CD14-positive monocyte (primary cell): ENCODE results near the gene NXNL1. TPM values are rescaled to one million over a fixed set of nuclear protein-coding genes. Genes with fewer than 3 reads are reported as not detected.

Experiments used
- DNase-seq, 3 donors: peaks; one replicate each; pipeline ENCODE4 v3.0.0-alpha.2; 2011 to 2022
- H2AFZ ChIP-seq: 2 replicates; pipeline ENCODE4 v1.6.0; 2012; ENCODE audit warnings: mild to moderate bottlenecking, low read depth, low read length, inconsistent platforms; ENCODE audit not compliant: insufficient read depth, poor library complexity, severe bottlenecking
- H3K27ac ChIP-seq, 2 donors: 1 replicate in 1 of 2; 2 replicates in 1 of 2; pipeline ENCODE4 v1.5.1; 2012 to 2013; ENCODE audit warnings: low read length in 2 of 2, control low read depth in 1 of 2, inconsistent platforms in 1 of 2, low read depth in 1 of 2, mild to moderate bottlenecking in 1 of 2
- H3K27me3 ChIP-seq, 2 donors: one replicate each; pipeline versions ENCODE4 v1.6.0 to v1.6.1; 2011 to 2013; ENCODE audit warnings: low read length in 2 of 2; ENCODE audit not compliant: control insufficient read depth in 2 of 2, insufficient read depth in 2 of 2
- H3K36me3 ChIP-seq, 2 donors: replicated peaks in 1 of 2; 1 replicate in 1 of 2; 2 replicates in 1 of 2; pipeline versions ENCODE4 v1.5.1 to v1.6.1; 2012 to 2013; ENCODE audit warnings: low read length in 2 of 2, control low read depth in 1 of 2, inconsistent platforms in 1 of 2, mild to moderate bottlenecking in 1 of 2; ENCODE audit not compliant: insufficient read depth in 2 of 2, control insufficient read depth in 1 of 2
- H3K4me1 ChIP-seq, 2 donors: 1 replicate in 1 of 2; 2 replicates in 1 of 2; pipeline versions ENCODE4 v1.5.1 to v1.6.1; 2012 to 2013; ENCODE audit warnings: low read length in 2 of 2, control low read depth in 1 of 2, inconsistent platforms in 1 of 2, mild to moderate bottlenecking in 1 of 2, moderate library complexity in 1 of 2; ENCODE audit not compliant: insufficient read depth in 2 of 2, control insufficient read depth in 1 of 2
- H3K4me2 ChIP-seq: replicated peaks from 2 replicates; pipeline ENCODE3; 2012; ENCODE audit warnings: low read length, moderate library complexity, mild to moderate bottlenecking; ENCODE audit not compliant: poor library complexity, severe bottlenecking; ENCODE audit errors: extremely low read depth
- H3K4me3 ChIP-seq, 3 experiments: fragments of 200-600 bp in 1 of 3; sonication (generic) in 1 of 3; replicated peaks in 1 of 3; 1 replicate in 2 of 3; 2 replicates in 1 of 3; pipeline ENCODE4 v1.5.1; 2011 to 2013; ENCODE audit warnings: low read length in 3 of 3, mild to moderate bottlenecking in 3 of 3, control low read depth in 2 of 3, low read depth in 2 of 3, inconsistent platforms in 1 of 3, moderate library complexity in 1 of 3
- H3K79me2 ChIP-seq: 2 replicates; pipeline ENCODE4 v1.6.0; 2012; ENCODE audit warnings: mild to moderate bottlenecking, control low read depth, inconsistent platforms, low read length, moderate library complexity; ENCODE audit not compliant: insufficient read depth
- H3K9ac ChIP-seq: 2 replicates; pipeline ENCODE4 v1.6.0; 2017; ENCODE audit warnings: low read length, mild to moderate bottlenecking; ENCODE audit not compliant: insufficient read depth, poor library complexity, severe bottlenecking
- H3K9me3 ChIP-seq, 2 donors: replicated peaks in 1 of 2; 1 replicate in 1 of 2; 2 replicates in 1 of 2; pipeline versions ENCODE4 v1.5.1 to v1.6.1; 2012 to 2013; ENCODE audit warnings: low read length in 2 of 2, control low read depth in 1 of 2; ENCODE audit not compliant: control insufficient read depth in 1 of 2, insufficient read depth in 1 of 2
- H4K20me1 ChIP-seq: 2 replicates; pipeline ENCODE4 v1.6.0; 2012; ENCODE audit warnings: mild to moderate bottlenecking, low read length, control low read depth, moderate library complexity; ENCODE audit not compliant: insufficient read depth
- H3K27ac Mint-ChIP-seq, 7 donors: one replicate each; pipeline ENCODE4 v1.8.0; 2020; ENCODE audit warnings: mild to moderate bottlenecking in 7 of 7, mixed read lengths in 7 of 7, moderate library complexity in 6 of 7, inconsistent platforms in 2 of 7
- H3K27me3 Mint-ChIP-seq, 3 donors: one replicate each; pipeline ENCODE4 v1.8.0; 2021 to 2022; ENCODE audit warnings: low read depth in 3 of 3, mild to moderate bottlenecking in 3 of 3, mixed read lengths in 3 of 3, moderate library complexity in 3 of 3, inconsistent platforms in 1 of 3
- H3K36me3 Mint-ChIP-seq, 2 donors: one replicate each; pipeline ENCODE4 v1.8.0; 2020; ENCODE audit warnings: mixed read lengths in 2 of 2, inconsistent platforms in 1 of 2, mild to moderate bottlenecking in 1 of 2
- H3K4me1 Mint-ChIP-seq: one replicate; pipeline ENCODE4 v1.8.0; 2020; ENCODE audit warnings: mild to moderate bottlenecking, mixed read lengths
- H3K4me3 Mint-ChIP-seq, 2 donors: one replicate each; pipeline ENCODE4 v1.8.0; 2020; ENCODE audit warnings: mild to moderate bottlenecking in 2 of 2, mixed read lengths in 2 of 2, moderate library complexity in 1 of 2
- H3K9me3 Mint-ChIP-seq, 7 donors: one replicate each; pipeline ENCODE4 v1.8.0; 2020 to 2022; ENCODE audit warnings: mixed read lengths in 7 of 7, mild to moderate bottlenecking in 6 of 7, moderate library complexity in 6 of 7, inconsistent platforms in 2 of 7
- WGBS: methylation state at CpG from one replicate; pipeline ENCODE4 v1.1.5; 2013; ENCODE audit warnings: missing lambda C conversion rate; ENCODE audit not compliant: insufficient coverage; 5-methylcytosine and 5-hydroxymethylcytosine counted together
- intact Hi-C, 2 donors: fragments of 100-400 bp; cut with micrococcal nuclease; formaldehyde crosslinking; loops; one replicate each; pipeline versions ENCODE4 v1.15.0 to v1.15.1; 2023
- polyA plus RNA-seq, 3 donors: library from polyadenylated mRNA; depleted of rRNA in 1 of 3; unstranded in 2 of 3; stranded (reverse) in 1 of 3; fragments of 300-500 nt in 2 of 3; fragments of >200 nt in 1 of 3; fragmentation: Illumina TruSeq in 2 of 3; gene quantifications; 1 replicate in 2 of 3; 2 replicates in 1 of 3; pipeline ENCODE4 v1.2.3, GENCODE V29; 2012 to 2021
- TF ChIP-seq, protein P1 (sequence below): fragments of 200-600 bp; IDR thresholded peaks from one replicate; pipeline ENCODE4 v1.8.0; 2022; ENCODE audit warnings: antibody characterized with exemption, mild to moderate bottlenecking

Gene NXNL1
- polyA plus RNA-seq, 3 donors = not detected

DNA sequence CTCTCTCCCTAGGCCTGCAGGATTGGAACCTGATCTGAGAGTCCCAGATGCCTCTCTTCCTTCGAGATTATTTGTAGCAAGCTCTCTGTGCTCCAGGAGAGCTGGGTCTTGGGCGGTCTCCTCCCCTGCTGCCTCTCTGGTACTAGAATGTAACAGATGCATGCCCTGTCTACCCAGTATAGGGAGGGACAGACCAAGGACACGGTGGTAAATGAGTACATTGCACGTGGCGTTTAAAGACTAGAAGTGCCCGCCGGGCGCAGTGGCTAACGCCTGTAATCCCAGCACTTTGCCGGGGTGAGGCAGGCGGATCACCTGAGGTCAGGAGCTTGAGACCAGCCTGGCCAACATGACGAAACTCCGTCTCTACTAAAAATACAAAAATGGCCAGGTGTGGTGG is 21.3 kb upstream of the NXNL1 start:
- no peaks in the 10 kb centered on the region for H3K27me3 ChIP-seq
- Mint-ChIP-seq H3K4me3 (no peak overlapping the region), H3K27ac (peak overlapping the region in 4 of 7 donors; percentile 63 to 90 (median 80)), H3K9me3 (peaks cover 0 to 1% (median 0%) of the 10 kb centered on the region in 7 donors), H3K36me3 (peaks cover 15 to 41% of the 10 kb centered on the region in 2 donors), H3K27me3 (peaks cover 0 to 3% (median 0%) of the 10 kb centered on the region in 3 donors), H3K4me1 (peaks cover 37% of the 10 kb centered on the region)
- peak overlapping the region; percentile 63 to 71 for H3K27ac ChIP-seq
- no peak overlapping the region for H3K9ac ChIP-seq
- no peak overlapping the region for H2AFZ ChIP-seq
- no peaks in the 10 kb centered on the region for H3K9me3 ChIP-seq
- peak overlapping the region; percentile 36 for H3K4me2 ChIP-seq
- no peak overlapping the region for H3K4me3 ChIP-seq
- peaks cover 0 to 5% of the 10 kb centered on the region in 2 donors for H3K36me3 ChIP-seq
- peaks cover 28 to 37% of the 10 kb centered on the region in 2 donors for H3K4me1 ChIP-seq
- peaks cover 44% of the 10 kb centered on the region for H4K20me1 ChIP-seq
- intact Hi-C loops = no loop called here
- 95% methylated on average over 13 of the region's 13 CpGs for WGBS
- peaks cover 72% of the 10 kb centered on the region for H3K79me2 ChIP-seq
- TF ChIP-seq, protein P1, sequence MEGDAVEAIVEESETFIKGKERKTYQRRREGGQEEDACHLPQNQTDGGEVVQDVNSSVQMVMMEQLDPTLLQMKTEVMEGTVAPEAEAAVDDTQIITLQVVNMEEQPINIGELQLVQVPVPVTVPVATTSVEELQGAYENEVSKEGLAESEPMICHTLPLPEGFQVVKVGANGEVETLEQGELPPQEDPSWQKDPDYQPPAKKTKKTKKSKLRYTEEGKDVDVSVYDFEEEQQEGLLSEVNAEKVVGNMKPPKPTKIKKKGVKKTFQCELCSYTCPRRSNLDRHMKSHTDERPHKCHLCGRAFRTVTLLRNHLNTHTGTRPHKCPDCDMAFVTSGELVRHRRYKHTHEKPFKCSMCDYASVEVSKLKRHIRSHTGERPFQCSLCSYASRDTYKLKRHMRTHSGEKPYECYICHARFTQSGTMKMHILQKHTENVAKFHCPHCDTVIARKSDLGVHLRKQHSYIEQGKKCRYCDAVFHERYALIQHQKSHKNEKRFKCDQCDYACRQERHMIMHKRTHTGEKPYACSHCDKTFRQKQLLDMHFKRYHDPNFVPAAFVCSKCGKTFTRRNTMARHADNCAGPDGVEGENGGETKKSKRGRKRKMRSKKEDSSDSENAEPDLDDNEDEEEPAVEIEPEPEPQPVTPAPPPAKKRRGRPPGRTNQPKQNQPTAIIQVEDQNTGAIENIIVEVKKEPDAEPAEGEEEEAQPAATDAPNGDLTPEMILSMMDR = no peak
- DNase-seq = no peak

DNA sequence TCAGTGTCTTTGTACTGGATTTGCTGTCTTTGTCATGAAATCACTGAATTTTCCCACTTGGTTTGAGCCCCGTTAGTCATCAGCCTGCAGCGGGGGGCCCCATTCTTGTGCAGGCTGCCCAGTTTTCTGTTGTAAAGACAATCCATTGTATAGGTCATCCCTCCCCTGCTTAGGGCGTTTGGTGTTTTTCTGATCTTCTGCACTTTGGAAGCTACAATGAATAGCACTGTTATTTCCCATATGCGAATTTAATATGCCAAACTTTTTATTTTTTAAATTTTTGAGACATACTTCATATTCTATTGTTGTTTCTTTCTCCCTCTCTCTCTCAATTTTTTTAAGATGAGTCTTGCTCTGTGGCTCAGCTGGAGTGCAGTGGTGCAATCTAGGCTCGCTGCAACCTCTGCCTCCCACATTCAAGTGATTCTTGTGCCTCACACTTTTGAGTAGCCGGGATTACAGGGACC is 18.6 kb upstream of the NXNL1 start:
- intact Hi-C loops = no loop called here
- H3K4me1 Mint-ChIP-seq = peaks cover 54% of the 10 kb centered on the region
- Histone ChIP-seq H3K36me3 (peaks cover 0 to 5% of the 10 kb centered on the region in 2 donors), H3K79me2 (peaks cover 77% of the 10 kb centered on the region), H3K9me3 (no peaks in the 10 kb centered on the region), H3K27me3 (no peaks in the 10 kb centered on the region), H3K27ac (no peak overlapping the region), H3K4me1 (peaks cover 51 to 61% of the 10 kb centered on the region in 2 donors), H3K4me2 (no peak overlapping the region), H3K4me3 (no peak overlapping the region), H3K9ac (no peak overlapping the region), H4K20me1 (peaks cover 26% of the 10 kb centered on the region), H2AFZ (no peak overlapping the region)
- H3K9me3 Mint-ChIP-seq = peaks cover 0 to 1% (median 0%) of the 10 kb centered on the region in 7 donors
- TF ChIP-seq, protein P1 = no peak
- peaks cover 0 to 3% (median 0%) of the 10 kb centered on the region in 3 donors for H3K27me3 Mint-ChIP-seq
- peaks cover 15 to 31% of the 10 kb centered on the region in 2 donors for H3K36me3 Mint-ChIP-seq
- no peak overlapping the region for H3K4me3 Mint-ChIP-seq
- DNase-seq = no peak
- 83% methylated on average over 3 of the region's 6 CpGs for WGBS
- peak overlapping the region in 4 of 7 donors; percentile 31 to 59 (median 41) for H3K27ac Mint-ChIP-seq
